HepG2 (cell line): ENCODE data around the gene PPFIA4. TPM values are rescaled to one million over a fixed set of nuclear protein-coding genes. Genes with fewer than 3 reads are reported as not detected.

Experiments
- AKAP8 ChIP-seq: sonication (generic); formaldehyde crosslinking; IDR thresholded peaks from 2 replicates; pipeline ENCODE4 v1.5.1; 2020; ENCODE audit warnings: mild to moderate bottlenecking, missing genetic modification reagents
- CCAR2 ChIP-seq: fragments of 200-400 bp; formaldehyde crosslinking; optimal IDR thresholded peaks from 2 replicates; pipeline ENCODE3; 2018; ENCODE audit warnings: low read depth, mild to moderate bottlenecking, low read length, moderate library complexity
- CEBPB ChIP-seq: IDR thresholded peaks from 2 replicates; pipeline ENCODE4 v1.6.1; 2011; ENCODE audit warnings: low read depth, low read length, improper control_type of control experiment, borderline replicate concordance
- E2F2 ChIP-seq: sonication (generic); formaldehyde crosslinking; IDR thresholded peaks from 2 replicates; pipeline ENCODE4 v1.4.0; 2020; ENCODE audit warnings: missing genetic modification reagents, borderline replicate concordance
- GFI1 ChIP-seq: sonication (generic); formaldehyde crosslinking; IDR thresholded peaks from 2 replicates; pipeline ENCODE4 v1.5.0; 2020; ENCODE audit warnings: missing genetic modification reagents, mild to moderate bottlenecking, borderline replicate concordance
- KDM2A ChIP-seq: sonication (generic); formaldehyde crosslinking; IDR thresholded peaks from 2 replicates; pipeline ENCODE4 v1.4.0; 2020; ENCODE audit warnings: low read depth, missing genetic modification reagents, borderline replicate concordance
- MED8 ChIP-seq: sonication (generic); formaldehyde crosslinking; IDR thresholded peaks from 2 replicates; pipeline ENCODE4 v1.8.1; 2023; ENCODE audit warnings: mild to moderate bottlenecking, missing genetic modification reagents; ENCODE audit not compliant: insufficient replicate concordance
- PRDM10 ChIP-seq: sonication (generic); formaldehyde crosslinking; IDR thresholded peaks from 2 replicates; pipeline ENCODE4 v1.4.0; 2020; ENCODE audit warnings: low read depth, missing genetic modification reagents
- RBFOX2 ChIP-seq: fragments of 200-400 bp; formaldehyde crosslinking; IDR thresholded peaks from 2 replicates; pipeline ENCODE4 v1.6.1; 2017; ENCODE audit warnings: low read depth, mild to moderate bottlenecking, low read length
- SIN3B ChIP-seq: fragments of 150-350 bp; IDR thresholded peaks from 2 replicates; pipeline ENCODE4 v1.6.1; 2014; ENCODE audit warnings: low read length
- SNAPC2 ChIP-seq: sonication (generic); formaldehyde crosslinking; IDR thresholded peaks from 2 replicates; pipeline ENCODE4 v1.8.1; 2022; ENCODE audit warnings: mild to moderate bottlenecking, missing genetic modification reagents
- SP1 ChIP-seq, 2 experiments: fragments of 450-650 bp in 1 of 2; sonication (generic) in 1 of 2; formaldehyde crosslinking in 1 of 2; IDR thresholded peaks; 2 replicates each; pipeline versions ENCODE4 v1.4.0 to v1.6.1; 2016 to 2020; ENCODE audit warnings: missing genetic modification reagents in 1 of 2
- TFE3 ChIP-seq: IDR thresholded peaks from 2 replicates; pipeline ENCODE4 v1.6.1; 2016
- ZFP36L1 ChIP-seq: sonication (generic); formaldehyde crosslinking; IDR thresholded peaks from 2 replicates; pipeline ENCODE4 v1.8.0; 2022; ENCODE audit warnings: mild to moderate bottlenecking, missing genetic modification reagents, moderate library complexity
- ZGPAT ChIP-seq: IDR thresholded peaks from 2 replicates; pipeline ENCODE4 v1.6.1; 2016; ENCODE audit warnings: mild to moderate bottlenecking
- ZNF326 ChIP-seq: sonication (generic); formaldehyde crosslinking; IDR thresholded peaks from 2 replicates; pipeline ENCODE4 v1.4.0; 2020; ENCODE audit warnings: missing genetic modification reagents, borderline replicate concordance
- ZNF562 ChIP-seq: sonication (generic); formaldehyde crosslinking; IDR thresholded peaks from 2 replicates; pipeline ENCODE4 v1.8.0; 2022; ENCODE audit warnings: missing genetic modification reagents, borderline replicate concordance
- ZNF792 ChIP-seq: IDR thresholded peaks from 2 replicates; pipeline ENCODE4 v1.6.1; 2016
- polyA plus RNA-seq, 8 experiments: library from polyadenylated mRNA; depleted of rRNA in 3 of 8; stranded (reverse) in 7 of 8; unstranded in 1 of 8; fragments of >200 nt; fragmentation: Illumina TruSeq in 4 of 8; extraction: Trizol in 4 of 8; gene quantifications; 2 replicates each; pipeline versions ENCODE4 v1.2.1 to v1.2.3, GENCODE V29; 2011 to 2016; ENCODE audit warnings: low read depth in 4 of 8, missing spikeins in 1 of 8, mixed read lengths in 1 of 8; ENCODE audit not compliant: insufficient read depth in 1 of 8
- total RNA-seq, 5 experiments: library from RNA; depleted of rRNA; stranded (reverse); fragments of >200 nt; fragmentation: Illumina TruSeq; extraction: Trizol; gene quantifications; 2 replicates each; pipeline ENCODE4 v1.2.3, GENCODE V29; 2016; ENCODE audit warnings: low read depth in 1 of 5
- TF ChIP-seq, protein P1 (sequence below): sonication (generic); formaldehyde crosslinking; IDR thresholded peaks from 2 replicates; pipeline ENCODE4 v1.4.0; 2020; ENCODE audit warnings: missing genetic modification reagents, low read depth, mild to moderate bottlenecking, borderline replicate concordance

Gene PPFIA4
- total and polyA plus RNA-seq, 2 of the 13 experiments (the other 11 are each of a cell fraction or from before 2014, with no cell fraction given), result 6.4 TPM; not detected in 1

- TF ChIP-seq PRDM10 (no peak), SNAPC2 (CRISPR knock-in tag) (no peak), AKAP8 (no peak), SP1 (IDR thresholded peaks at IDR 0.05) (peak; percentile 78; the same call in 1 of the 2 replicates), SP1 (CRISPR knock-in tag; IDR thresholded peaks at IDR 0.05) (peak; percentile 62), ZNF562 (CRISPR knock-in tag) (no peak), CCAR2 (no peak), ZGPAT (CRISPR knock-in tag) (peak; percentile 64; the same call in 1 of the 2 replicates), ZFP36L1 (CRISPR knock-in tag) (no peak), ZNF792 (CRISPR knock-in tag) (0 out of 2 replicates have a peak, but pooled peaks have one; percentile 34), TFE3 (CRISPR knock-in tag) (peak; percentile 40; the same call in 1 of the 2 replicates), ZNF326 (no peak), SIN3B (peak; percentile 83; the same call in 1 of the 2 replicates), KDM2A (CRISPR knock-in tag) (0 out of 2 replicates have a peak, but pooled peaks have one; percentile 48), RBFOX2 (peak; percentile 90), CEBPB (no peak), MED8 (CRISPR knock-in tag) (no peak), E2F2 (CRISPR knock-in tag) (no peak), GFI1 (peak; percentile 28; the same call in 1 of the 2 replicates)
- TF ChIP-seq, protein P1, sequence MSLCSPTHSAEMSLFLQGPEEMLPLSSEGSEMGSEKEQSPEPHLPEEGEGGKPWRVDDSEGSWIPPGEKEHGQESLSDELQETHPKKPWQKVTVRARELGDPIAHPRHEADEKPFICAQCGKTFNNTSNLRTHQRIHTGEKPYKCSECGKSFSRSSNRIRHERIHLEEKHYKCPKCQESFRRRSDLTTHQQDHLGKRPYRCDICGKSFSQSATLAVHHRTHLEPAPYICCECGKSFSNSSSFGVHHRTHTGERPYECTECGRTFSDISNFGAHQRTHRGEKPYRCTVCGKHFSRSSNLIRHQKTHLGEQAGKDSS, result peak; percentile 25; the same call in 1 of the 2 replicates
Observed at GRCh38 chr1:203006948-203007871, 19.1 kb upstream of the PPFIA4 start, which contains the start of gene TMEM183A (continued).
